ENCODE results near the gene HSPB7.
"Not testable (repeated sequence)": the region's sequence is repeated elsewhere in the genome, so short reads cannot be mapped to it uniquely, and the experiment has no call there.

HSPB7 gene

GRCh38 chr1:16039871-16040270 lies 22.0 kb upstream of the HSPB7 start:
- not testable (repeated sequence) for H3K27ac ChIP-seq (replicated peaks; ENCODE audit: low read length); H3K36me3 ChIP-seq (replicated peaks in 1 of 2; ENCODE audit: control insufficient read depth in 2 of 2, insufficient read depth in 2 of 2, low read length in 2 of 2); H4K91ac ChIP-seq (ENCODE audit: low read depth, low read length, poor library complexity); DNase-seq (ENCODE audit: low spot score); H3K14ac ChIP-seq (ENCODE audit: low read length); H3K9ac ChIP-seq (ENCODE audit: low read depth, low read length, poor library complexity); H3K23ac ChIP-seq (ENCODE audit: low read depth, low read length, poor library complexity); H2AK5ac ChIP-seq (ENCODE audit: low read depth, low read length); H2AFZ ChIP-seq (ENCODE audit: low read length); H3K79me1 ChIP-seq (ENCODE audit: low read depth, low read length); H3K4me1 ChIP-seq (ENCODE audit: control insufficient read depth in 2 of 2, insufficient read depth in 1 of 2, low read depth in 1 of 2, low read length in 2 of 2); H3K4me3 ChIP-seq (ENCODE audit: low read length in 2 of 2); H3K9me3 ChIP-seq (replicated peaks in 1 of 2; ENCODE audit: control insufficient read depth in 2 of 2, insufficient read depth in 1 of 2, low read depth in 1 of 2, low read length in 2 of 2); H2BK12ac ChIP-seq (ENCODE audit: low read length); H3K4ac ChIP-seq (ENCODE audit: low read length); H2BK15ac ChIP-seq (ENCODE audit: low read length); H2BK5ac ChIP-seq (ENCODE audit: low read length); H2BK120ac ChIP-seq (ENCODE audit: low read depth, low read length); H4K8ac ChIP-seq (ENCODE audit: low read depth, low read length); H3K4me2 ChIP-seq (ENCODE audit: insufficient read depth, low read length, poor library complexity, severe bottlenecking)
- Histone ChIP-seq H3K27me3 (ENCODE audit: control insufficient read depth in 3 of 3, insufficient read depth in 3 of 3, low read depth in 1 of 3, low read length in 3 of 3) (peaks cover 0 to 61% (median 0%) of the 10 kb centered on the region in 3 experiments), H3K18ac (ENCODE audit: low read length) (peak overlapping the region; percentile 48)
- WGBS, 2 donors (ENCODE audit: extremely low coverage in 2 of 2, insufficient read length in 2 of 2, insufficient replicate concordance in 1 of 2) = no CpG with 5 or more reads among the region's 8 CpGs

DNA sequence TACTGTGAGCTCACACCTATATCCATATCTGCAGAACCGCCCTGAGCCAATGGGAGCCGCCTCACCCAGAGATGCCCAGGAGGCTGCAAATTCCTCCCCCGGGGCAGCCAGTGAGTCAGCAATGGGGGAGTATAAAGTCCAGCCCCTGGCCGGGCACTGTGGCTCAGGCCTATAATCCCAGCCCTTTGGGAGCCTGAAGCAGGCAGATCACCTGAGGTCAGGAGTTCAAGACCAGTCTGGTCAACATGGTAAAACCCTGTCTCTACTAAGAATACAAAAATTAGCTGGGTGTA lies 20.7 kb upstream of the HSPB7 start:
- Histone ChIP-seq H2BK12ac (ENCODE audit: low read length) (no peak overlapping the region), H2BK5ac (ENCODE audit: low read length) (no peak overlapping the region), H2BK15ac (ENCODE audit: low read length) (no peak overlapping the region), H3K18ac (ENCODE audit: low read length) (peak overlapping the region; percentile 13), H3K4ac (ENCODE audit: low read length) (no peak overlapping the region), H3K4me2 (ENCODE audit: insufficient read depth, low read length, poor library complexity, severe bottlenecking) (no peak overlapping the region), H3K27ac (replicated peaks; ENCODE audit: low read length) (no peak overlapping the region), H3K4me1 (ENCODE audit: control insufficient read depth in 2 of 2, insufficient read depth in 1 of 2, low read depth in 1 of 2, low read length in 2 of 2) (no peaks in the 10 kb centered on the region), H2BK120ac (ENCODE audit: low read depth, low read length) (no peak overlapping the region), H3K14ac (ENCODE audit: low read length) (no peak overlapping the region), H3K4me3 (ENCODE audit: low read length in 2 of 2) (no peak overlapping the region), H3K27me3 (ENCODE audit: control insufficient read depth in 3 of 3, insufficient read depth in 3 of 3, low read depth in 1 of 3, low read length in 3 of 3) (peaks cover 0 to 49% (median 0%) of the 10 kb centered on the region in 3 experiments), H2AFZ (ENCODE audit: low read length) (no peak overlapping the region), H2AK5ac (ENCODE audit: low read depth, low read length) (no peak overlapping the region), H4K91ac (ENCODE audit: low read depth, low read length, poor library complexity) (no peak overlapping the region), H3K9me3 (replicated peaks in 1 of 2; ENCODE audit: control insufficient read depth in 2 of 2, insufficient read depth in 1 of 2, low read depth in 1 of 2, low read length in 2 of 2) (no peaks in the 10 kb centered on the region), H3K36me3 (replicated peaks in 1 of 2; ENCODE audit: control insufficient read depth in 2 of 2, insufficient read depth in 2 of 2, low read length in 2 of 2) (no peaks in the 10 kb centered on the region), H3K23ac (ENCODE audit: low read depth, low read length, poor library complexity) (no peak overlapping the region), H3K9ac (ENCODE audit: low read depth, low read length, poor library complexity) (no peak overlapping the region), H3K79me1 (ENCODE audit: low read depth, low read length) (no peaks in the 10 kb centered on the region), H4K8ac (ENCODE audit: low read depth, low read length) (no peak overlapping the region)
- no peak for DNase-seq (ENCODE audit: low spot score)
- WGBS, 2 donors (ENCODE audit: extremely low coverage in 2 of 2, insufficient read length in 2 of 2, insufficient replicate concordance in 1 of 2) = no CpG with 5 or more reads among the region's 4 CpGs

GRCh38 chr1:16036461-16036860 lies 18.6 kb upstream of the HSPB7 start:
- not testable (repeated sequence) for H2BK5ac ChIP-seq (ENCODE audit: low read length); DNase-seq (ENCODE audit: low spot score); H3K9me3 ChIP-seq (replicated peaks in 1 of 2; ENCODE audit: control insufficient read depth in 2 of 2, insufficient read depth in 1 of 2, low read depth in 1 of 2, low read length in 2 of 2); H2AFZ ChIP-seq (ENCODE audit: low read length); H4K91ac ChIP-seq (ENCODE audit: low read depth, low read length, poor library complexity); H3K9ac ChIP-seq (ENCODE audit: low read depth, low read length, poor library complexity); H2BK120ac ChIP-seq (ENCODE audit: low read depth, low read length); H2AK5ac ChIP-seq (ENCODE audit: low read depth, low read length); H4K8ac ChIP-seq (ENCODE audit: low read depth, low read length); H3K23ac ChIP-seq (ENCODE audit: low read depth, low read length, poor library complexity); H3K27ac ChIP-seq (replicated peaks; ENCODE audit: low read length); H3K4me2 ChIP-seq (ENCODE audit: insufficient read depth, low read length, poor library complexity, severe bottlenecking); H3K4me1 ChIP-seq (ENCODE audit: control insufficient read depth in 2 of 2, insufficient read depth in 1 of 2, low read depth in 1 of 2, low read length in 2 of 2); H3K36me3 ChIP-seq (replicated peaks in 1 of 2; ENCODE audit: control insufficient read depth in 2 of 2, insufficient read depth in 2 of 2, low read length in 2 of 2); H3K4me3 ChIP-seq (ENCODE audit: low read length in 2 of 2); H2BK15ac ChIP-seq (ENCODE audit: low read length); H3K14ac ChIP-seq (ENCODE audit: low read length); H3K79me1 ChIP-seq (ENCODE audit: low read depth, low read length); H3K4ac ChIP-seq (ENCODE audit: low read length); H2BK12ac ChIP-seq (ENCODE audit: low read length)
- H3K27me3 ChIP-seq (ENCODE audit: control insufficient read depth in 3 of 3, insufficient read depth in 3 of 3, low read depth in 1 of 3, low read length in 3 of 3) = peaks cover 0 to 30% (median 0%) of the 10 kb centered on the region in 3 experiments
- peak overlapping the region; percentile 28 for H3K18ac ChIP-seq (ENCODE audit: low read length)
- WGBS, 2 donors (ENCODE audit: extremely low coverage in 2 of 2, insufficient read length in 2 of 2, insufficient replicate concordance in 1 of 2) = no CpG with 5 or more reads among the region's 11 CpGs

GRCh38 chr1:16033103-16033632 lies 15.3 kb upstream of the HSPB7 start:
- not testable (repeated sequence) for H2BK5ac ChIP-seq (ENCODE audit: low read length); H3K79me1 ChIP-seq (ENCODE audit: low read depth, low read length); H2AK5ac ChIP-seq (ENCODE audit: low read depth, low read length); H2BK120ac ChIP-seq (ENCODE audit: low read depth, low read length); H3K36me3 ChIP-seq (replicated peaks in 1 of 2; ENCODE audit: control insufficient read depth in 2 of 2, insufficient read depth in 2 of 2, low read length in 2 of 2); H2BK12ac ChIP-seq (ENCODE audit: low read length); H3K27ac ChIP-seq (replicated peaks; ENCODE audit: low read length); H3K4me2 ChIP-seq (ENCODE audit: insufficient read depth, low read length, poor library complexity, severe bottlenecking); H3K4ac ChIP-seq (ENCODE audit: low read length); H3K14ac ChIP-seq (ENCODE audit: low read length); H3K9me3 ChIP-seq (replicated peaks in 1 of 2; ENCODE audit: control insufficient read depth in 2 of 2, insufficient read depth in 1 of 2, low read depth in 1 of 2, low read length in 2 of 2); H4K8ac ChIP-seq (ENCODE audit: low read depth, low read length); H4K91ac ChIP-seq (ENCODE audit: low read depth, low read length, poor library complexity); DNase-seq (ENCODE audit: low spot score); H3K4me3 ChIP-seq (ENCODE audit: low read length in 2 of 2); H2BK15ac ChIP-seq (ENCODE audit: low read length); H3K4me1 ChIP-seq (ENCODE audit: control insufficient read depth in 2 of 2, insufficient read depth in 1 of 2, low read depth in 1 of 2, low read length in 2 of 2)
- peak overlapping the region; percentile 77 for H3K9ac ChIP-seq (ENCODE audit: low read depth, low read length, poor library complexity)
- H2AFZ ChIP-seq (ENCODE audit: low read length) = peak overlapping the region; percentile 45
- H3K23ac ChIP-seq (ENCODE audit: low read depth, low read length, poor library complexity) = peak overlapping the region; percentile 13
- no CpG with 5 or more reads among the region's 7 CpGs for WGBS, 2 donors (ENCODE audit: extremely low coverage in 2 of 2, insufficient read length in 2 of 2, insufficient replicate concordance in 1 of 2)
- peaks cover 0 to 13% (median 0%) of the 10 kb centered on the region in 3 experiments for H3K27me3 ChIP-seq (ENCODE audit: control insufficient read depth in 3 of 3, insufficient read depth in 3 of 3, low read depth in 1 of 3, low read length in 3 of 3)
- peak overlapping the region; percentile 59 for H3K18ac ChIP-seq (ENCODE audit: low read length)
